Neuron (in vitro differentiated cells): ENCODE data around the gene GHITM.

Experiments used
- H2AFZ ChIP-seq: one replicate; pipeline ENCODE4 v1.6.1; 2013; ENCODE audit warnings: low read depth, mild to moderate bottlenecking, inconsistent platforms, low read length, moderate library complexity
- H3K27me3 ChIP-seq: one replicate; pipeline ENCODE4 v1.6.1; 2013; ENCODE audit warnings: low read length; ENCODE audit not compliant: insufficient read depth
- H3K36me3 ChIP-seq: one replicate; pipeline ENCODE4 v1.6.1; 2013; ENCODE audit warnings: low read length; ENCODE audit not compliant: insufficient read depth
- H3K4me1 ChIP-seq: one replicate; pipeline ENCODE4 v1.6.1; 2013; ENCODE audit warnings: low read length; ENCODE audit not compliant: insufficient read depth
- H3K4me3 ChIP-seq: 2 replicates; pipeline ENCODE4 v1.5.1; 2013; ENCODE audit warnings: mild to moderate bottlenecking, low read length, moderate library complexity
- H3K9me3 ChIP-seq: one replicate; pipeline ENCODE4 v1.6.1; 2013; ENCODE audit warnings: low read length

GHITM gene

GRCh38 chr10:84201244-84201606 is 61.9 kb downstream of the GHITM start:
- Histone ChIP-seq H2AFZ (no peak overlapping the region), H3K27me3 (peaks cover 21% of the 10 kb centered on the region), H3K36me3 (no peaks in the 10 kb centered on the region)

GRCh38 chr10:84201682-84202081 is 62.4 kb downstream of the GHITM start:
- H3K4me1 ChIP-seq = no peaks in the 10 kb centered on the region
- H3K4me3 ChIP-seq = no peak overlapping the region
- H3K9me3 ChIP-seq = no peaks in the 10 kb centered on the region
- no peaks in the 10 kb centered on the region for H3K36me3 ChIP-seq
- peaks cover 16% of the 10 kb centered on the region for H3K27me3 ChIP-seq
- H2AFZ ChIP-seq = no peak overlapping the region

More at GRCh38 chr10:84201244-84201606, 61.9 kb downstream of the GHITM start:
- Histone ChIP-seq H3K4me3 (no peak overlapping the region), H3K4me1 (no peaks in the 10 kb centered on the region), H3K9me3 (no peaks in the 10 kb centered on the region)

GRCh38 chr10:84202349-84202748 is 63.0 kb downstream of the GHITM start:
- Histone ChIP-seq H2AFZ (no peak overlapping the region), H3K9me3 (no peaks in the 10 kb centered on the region), H3K27me3 (peaks cover 10% of the 10 kb centered on the region), H3K4me3 (no peak overlapping the region), H3K36me3 (no peaks in the 10 kb centered on the region), H3K4me1 (no peaks in the 10 kb centered on the region)
